Liver (tissue), 9 donors: ENCODE data around the gene SCP2D1. TPM values are rescaled to one million over a fixed set of nuclear protein-coding genes. Genes with fewer than 3 reads are reported as not detected.

Source experiments
- DNase-seq: peaks from one replicate; pipeline ENCODE4 v3.0.0-alpha.2; 2017; ENCODE audit warnings: low spot score
- H3K27ac ChIP-seq, 2 donors: one replicate each; pipeline ENCODE4 v1.7.0; 2013; ENCODE audit warnings: inconsistent platforms in 2 of 2, low read length in 2 of 2, control low read depth in 1 of 2, low read depth in 1 of 2, mild to moderate bottlenecking in 1 of 2
- H3K27me3 ChIP-seq, 4 donors: one replicate each; pipeline versions ENCODE4 v1.6.1 to v1.7.0; 2013; ENCODE audit warnings: low read length in 3 of 4, inconsistent platforms in 1 of 4, mild to moderate bottlenecking in 1 of 4, moderate library complexity in 1 of 4; ENCODE audit not compliant: control insufficient read depth in 4 of 4, insufficient read depth in 4 of 4
- H3K36me3 ChIP-seq, 4 donors: one replicate each; pipeline versions ENCODE4 v1.6.1 to v1.7.0; 2013; ENCODE audit warnings: low read length in 3 of 4, mild to moderate bottlenecking in 3 of 4, low read depth in 1 of 4, moderate library complexity in 1 of 4; ENCODE audit not compliant: control insufficient read depth in 4 of 4, insufficient read depth in 3 of 4
- H3K4me1 ChIP-seq, 4 donors: one replicate each; pipeline versions ENCODE4 v1.6.1 to v1.7.0; 2013; ENCODE audit warnings: low read length in 3 of 4, mild to moderate bottlenecking in 3 of 4, moderate library complexity in 1 of 4; ENCODE audit not compliant: control insufficient read depth in 4 of 4, insufficient read depth in 4 of 4
- H3K4me3 ChIP-seq, 3 donors: one replicate each; pipeline versions ENCODE4 v1.6.1 to v1.7.0; 2013; ENCODE audit warnings: low read length in 3 of 3, control low read depth in 1 of 3, low read depth in 1 of 3, mild to moderate bottlenecking in 1 of 3
- H3K9ac ChIP-seq, 2 donors: one replicate each; pipeline ENCODE4 v1.7.0; 2013; ENCODE audit warnings: low read length in 2 of 2, mild to moderate bottlenecking in 2 of 2, moderate library complexity in 2 of 2, control low read depth in 1 of 2, low read depth in 1 of 2
- H3K9me3 ChIP-seq, 4 donors: one replicate each; pipeline versions ENCODE4 v1.6.1 to v1.7.0; 2013; ENCODE audit warnings: low read length in 3 of 4; ENCODE audit not compliant: control insufficient read depth in 4 of 4
- CTCF ChIP-seq: fragments of 150-350 bp; IDR thresholded peaks from 2 replicates; pipeline ENCODE4 v1.5.1; 2017; ENCODE audit warnings: improper control_type of control experiment, low read depth, low read length; ENCODE audit not compliant: missing input control
- EGR1 ChIP-seq, 2 donors: IDR thresholded peaks; 2 replicates each; pipeline ENCODE4 v1.6.1; 2016 to 2018; ENCODE audit warnings: antibody characterized with exemption in 2 of 2, low read depth in 2 of 2
- FOXA1 ChIP-seq: IDR thresholded peaks from 2 replicates; pipeline ENCODE4 v1.6.1; 2016; ENCODE audit warnings: antibody characterized with exemption
- FOXA2 ChIP-seq: IDR thresholded peaks from 2 replicates; pipeline ENCODE4 v1.6.1; 2016; ENCODE audit warnings: antibody characterized with exemption
- GABPA ChIP-seq, 2 donors: IDR thresholded peaks in 1 of 2; conservative IDR thresholded peaks in 1 of 2; 2 replicates each; pipeline ENCODE4 v1.6.1; 2016; ENCODE audit warnings: antibody characterized with exemption in 2 of 2, mild to moderate bottlenecking in 1 of 2, moderate library complexity in 1 of 2
- HNF4A ChIP-seq, 2 donors: conservative IDR thresholded peaks; 2 replicates each; pipeline ENCODE4 v1.6.1; 2016; ENCODE audit warnings: antibody characterized with exemption in 2 of 2, mild to moderate bottlenecking in 2 of 2
- HNF4G ChIP-seq: IDR thresholded peaks from 2 replicates; pipeline ENCODE4 v1.6.1; 2016; ENCODE audit warnings: antibody characterized with exemption
- JUND ChIP-seq, 2 donors: IDR thresholded peaks; 2 replicates each; pipeline ENCODE4 v1.6.1; 2016; ENCODE audit warnings: antibody characterized with exemption in 2 of 2
- MAX ChIP-seq: IDR thresholded peaks from 2 replicates; pipeline ENCODE4 v1.6.1; 2016; ENCODE audit warnings: antibody characterized with exemption
- NR2F2 ChIP-seq: IDR thresholded peaks from 2 replicates; pipeline ENCODE4 v1.6.1; 2016; ENCODE audit warnings: antibody characterized with exemption
- RAD21 ChIP-seq, 2 donors: IDR thresholded peaks; 2 replicates each; pipeline ENCODE4 v1.6.1; 2016; ENCODE audit warnings: antibody characterized with exemption in 2 of 2, mild to moderate bottlenecking in 2 of 2
- REST ChIP-seq: IDR thresholded peaks from 2 replicates; pipeline ENCODE4 v1.6.1; 2016; ENCODE audit warnings: antibody characterized with exemption, mild to moderate bottlenecking
- RXRA ChIP-seq, 2 donors: IDR thresholded peaks; 2 replicates each; pipeline ENCODE4 v1.6.1; 2017 to 2018; ENCODE audit warnings: antibody characterized with exemption in 2 of 2, mild to moderate bottlenecking in 1 of 2
- TAF1 ChIP-seq: conservative IDR thresholded peaks from 2 replicates; pipeline ENCODE4 v1.6.1; 2016; ENCODE audit warnings: antibody characterized with exemption, mild to moderate bottlenecking
- ZBTB33 ChIP-seq: IDR thresholded peaks from 2 replicates; pipeline ENCODE4 v1.6.1; 2016; ENCODE audit warnings: antibody characterized with exemption
- WGBS: extraction: QIAGEN DNeasy Blood & Tissue Kit; methylation state at CpG from one replicate; pipeline ENCODE4 v1.1.7; 2013; 5-methylcytosine and 5-hydroxymethylcytosine counted together
- polyA plus RNA-seq, 2 donors: library from polyadenylated mRNA; stranded (reverse) in 1 of 2; unstranded in 1 of 2; fragments of 200-250 nt in 1 of 2; fragments of >200 nt in 1 of 2; fragmentation: Nextera tagmentation in 1 of 2; extraction: Ambion mirVana in 1 of 2; gene quantifications; one replicate each; pipeline versions ENCODE4 v1.2.1 to v1.2.3, GENCODE V29; 2013 to 2015
- total RNA-seq, 2 donors: library from RNA; depleted of rRNA; stranded (reverse); fragments of >200 nt; gene quantifications; one replicate each; pipeline ENCODE4 v1.2.3, GENCODE V29; 2014
- donor health status: healthy.
- donor health status: healthy.
- donor health status: healthy.
- donor health status: healthy.
- donor health status: healthy.

The SCP2D1 gene
- total and polyA plus RNA-seq, 4 donors, result not detected

- Histone ChIP-seq H3K4me3 (no peak overlapping the region), H3K4me1 (no peaks in the 10 kb centered on the region), H3K27ac (no peak overlapping the region), H3K36me3 (no peaks in the 10 kb centered on the region), H3K9ac (no peak overlapping the region), H3K27me3 (peaks cover 0 to 3% (median 0%) of the 10 kb centered on the region in 4 donors), H3K9me3 (no peaks in the 10 kb centered on the region)
- 85% methylated on average over 6 of the region's 6 CpGs for WGBS
- TF ChIP-seq NR2F2, result no peak
- no peak for TF ChIP-seq MAX
- no peak for TF ChIP-seq CTCF
- no peak for TF ChIP-seq TAF1
- no peak for TF ChIP-seq ZBTB33
- TF ChIP-seq RAD21 (IDR thresholded peaks at IDR 0.05), result no peak
- no peak for TF ChIP-seq FOXA2
- no peak for DNase-seq
Measured at GRCh38 chr20:18839507-18840247, 26.1 kb downstream of the SCP2D1 start.

- Histone ChIP-seq H3K36me3 (no peaks in the 10 kb centered on the region), H3K4me3 (no peak overlapping the region), H3K9ac (no peak overlapping the region), H3K27ac (no peak overlapping the region), H3K4me1 (no peaks in the 10 kb centered on the region), H3K9me3 (no peaks in the 10 kb centered on the region), H3K27me3 (peaks cover 0 to 3% (median 0%) of the 10 kb centered on the region in 4 donors)
- no peak for DNase-seq
- WGBS, result 85% methylated on average over 8 of the region's 8 CpGs
- TF ChIP-seq NR2F2, result no peak
- no peak for TF ChIP-seq HNF4A (conservative IDR thresholded peaks at IDR 0.05)
- no peak for TF ChIP-seq FOXA2
- no peak for TF ChIP-seq GABPA (IDR thresholded peaks at IDR 0.05 in 1 of 2, conservative IDR thresholded peaks at IDR 0.05 in 1 of 2)
- TF ChIP-seq CTCF, result no peak
- no peak for TF ChIP-seq MAX
- no peak for TF ChIP-seq REST
- no peak for TF ChIP-seq ZBTB33
- no peak for TF ChIP-seq FOXA1
- no peak for TF ChIP-seq HNF4G
- TF ChIP-seq JUND (IDR thresholded peaks at IDR 0.05), result no peak
- TF ChIP-seq RXRA (IDR thresholded peaks at IDR 0.05), result no peak
- no peak for TF ChIP-seq EGR1 (IDR thresholded peaks at IDR 0.05; ENCODE audit: low read depth in 2 of 2)
Measured at GRCh38 chr20:18840248-18840645, 26.7 kb downstream of the SCP2D1 start.
